Activated gamma-delta T cell treated with Interleukin-2 at 50 U/mL for 16 hours (primary cell): ENCODE results near the gene USP47.

ENCODE experiments used
- DNase-seq: peaks from one replicate; pipeline ENCODE4 v3.0.0-alpha.2; 2020

USP47 gene

DNA sequence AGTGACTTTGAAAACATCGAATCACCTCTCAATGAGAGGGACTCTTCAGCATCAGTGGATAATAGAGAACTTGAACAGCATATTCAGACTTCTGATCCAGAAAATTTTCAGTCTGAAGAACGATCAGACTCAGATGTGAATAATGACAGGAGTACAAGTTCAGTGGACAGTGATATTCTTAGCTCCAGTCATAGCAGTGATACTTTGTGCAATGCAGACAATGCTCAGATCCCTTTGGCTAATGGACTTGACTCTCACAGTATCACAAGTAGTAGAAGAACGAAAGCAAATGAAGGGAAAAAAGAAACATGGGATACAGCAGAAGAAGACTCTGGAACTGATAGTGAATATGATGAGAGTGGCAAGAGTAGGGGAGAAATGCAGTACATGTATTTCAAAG, 100.9 kb downstream of the USP47 start:
- DNase-seq: no peak

DNA sequence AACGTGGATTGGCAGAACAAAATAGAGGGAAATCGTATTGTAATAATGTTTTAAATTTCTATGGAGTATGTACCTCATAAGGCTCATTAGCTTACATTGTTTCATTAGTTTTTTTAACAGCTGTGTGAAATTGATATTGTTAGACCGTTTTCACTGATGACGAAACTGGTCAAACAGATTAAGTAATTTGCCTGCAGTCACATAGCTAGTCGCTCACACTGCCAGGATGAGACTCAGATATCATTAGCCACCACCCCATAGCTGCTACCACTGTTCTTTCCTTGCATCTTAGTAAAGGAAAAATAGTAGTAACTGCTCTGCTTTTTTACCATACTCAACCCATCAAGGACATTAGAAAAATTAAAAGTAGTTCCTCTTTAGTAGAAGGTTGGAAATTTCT, 102.7 kb downstream of the USP47 start:
- DNase-seq: no peak

DNA sequence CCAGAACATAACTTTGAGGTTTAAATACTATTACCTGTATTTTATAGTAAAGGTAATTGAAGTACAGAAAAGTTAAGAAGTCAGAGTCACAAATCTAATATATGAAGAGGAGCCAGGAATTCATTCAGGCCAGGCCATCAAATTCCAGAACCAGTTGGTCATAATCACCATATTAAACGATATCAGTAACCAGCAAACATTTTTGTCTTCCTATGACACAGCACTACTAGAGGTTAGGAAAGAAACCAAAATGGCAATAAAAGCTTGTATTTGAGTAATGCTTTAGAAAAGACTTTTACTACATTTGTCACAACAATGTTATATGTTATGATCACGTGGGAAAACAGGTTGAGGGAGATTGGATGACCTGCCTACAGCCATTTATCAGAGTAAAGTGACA, 104.4 kb downstream of the USP47 start:
- DNase-seq: no peak

DNA sequence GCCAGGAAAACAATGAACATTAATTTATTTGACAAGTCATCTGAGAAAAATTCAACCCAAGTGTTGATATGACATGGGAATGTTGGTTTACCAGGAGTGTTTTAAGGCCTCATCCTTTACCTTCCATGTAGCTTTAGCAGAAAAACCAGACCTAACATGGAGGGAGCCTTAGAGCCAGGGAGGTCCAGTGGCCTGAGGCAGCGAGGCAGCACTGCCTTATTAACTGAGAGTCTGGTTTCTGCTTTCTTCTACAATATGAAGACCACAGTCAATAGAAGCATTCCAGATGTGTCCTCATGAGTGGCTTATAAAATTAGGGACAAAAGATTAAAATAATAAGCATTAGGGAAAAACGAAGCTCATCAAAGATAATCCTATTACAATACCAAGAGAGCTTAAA, 105.1 kb downstream of the USP47 start:
- DNase-seq: no peak

DNA sequence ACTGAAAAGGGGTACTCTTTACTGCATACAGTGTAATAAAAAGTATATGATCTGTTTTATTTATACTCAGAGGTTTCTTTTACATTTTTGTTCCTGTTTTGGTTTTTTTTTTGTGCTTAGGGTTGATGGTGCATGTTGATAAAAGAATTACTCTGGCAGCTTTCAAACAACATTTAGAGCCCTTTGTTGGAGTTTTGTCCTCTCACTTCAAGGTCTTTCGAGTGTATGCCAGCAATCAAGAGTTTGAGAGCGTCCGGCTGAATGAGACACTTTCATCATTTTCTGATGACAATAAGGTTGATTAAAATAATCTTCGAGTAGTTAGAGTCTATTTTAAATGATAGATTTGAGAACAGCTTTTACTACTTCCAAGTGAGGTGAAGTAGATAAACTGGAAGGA, 106.1 kb downstream of the USP47 start:
- no peak for DNase-seq

DNA sequence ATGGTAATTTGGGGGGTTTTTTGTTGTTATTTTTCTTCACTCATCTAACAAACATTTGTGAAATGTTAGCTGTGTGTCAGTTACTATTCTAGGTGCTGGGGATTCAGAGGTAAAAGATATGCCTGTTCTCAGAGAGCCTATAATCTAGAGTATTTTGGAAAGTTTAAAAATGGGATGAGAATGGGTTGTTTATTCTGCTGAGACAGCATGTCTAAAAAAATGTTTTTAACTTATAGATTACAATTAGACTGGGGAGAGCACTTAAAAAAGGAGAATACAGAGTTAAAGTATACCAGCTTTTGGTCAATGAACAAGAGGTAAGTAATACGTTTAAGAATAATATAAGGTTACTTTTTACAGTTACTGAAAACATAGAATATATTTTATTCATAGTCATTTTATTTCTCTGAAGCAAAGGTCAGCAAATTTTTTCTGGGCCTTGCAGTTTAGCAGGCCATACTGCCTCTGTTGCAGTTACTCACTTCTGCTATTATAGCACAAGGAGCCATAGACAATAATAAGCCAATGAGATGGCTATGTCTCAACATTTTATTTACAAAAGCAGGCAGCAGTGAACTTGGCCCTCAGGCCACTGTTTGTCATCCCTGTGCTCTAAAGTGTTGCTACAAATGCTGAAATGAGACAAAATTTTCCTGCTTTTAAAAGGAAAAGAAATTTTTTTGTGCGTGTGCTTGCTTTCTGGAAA, 106.6 kb downstream of the USP47 start:
- no peak for DNase-seq

DNA sequence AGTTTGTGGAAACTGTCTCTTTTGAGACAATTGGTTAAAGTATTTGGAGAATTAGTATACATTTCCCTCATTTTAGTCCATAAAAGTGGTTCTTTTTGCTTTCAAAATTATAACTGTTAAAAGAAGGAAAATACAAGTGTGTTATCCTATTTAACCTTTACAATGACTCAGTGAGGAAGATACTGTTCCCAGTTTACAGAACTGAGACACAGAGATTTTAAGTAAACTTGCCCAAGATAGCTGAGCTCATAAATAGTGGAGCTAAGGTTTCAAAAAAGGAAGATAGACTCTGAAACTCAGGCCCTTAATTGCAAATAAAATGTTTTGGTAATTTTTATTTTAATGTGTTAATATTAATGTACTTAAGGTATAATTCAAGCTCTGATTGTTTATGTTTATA, 107.7 kb downstream of the USP47 start:
- DNase-seq: no peak

DNA sequence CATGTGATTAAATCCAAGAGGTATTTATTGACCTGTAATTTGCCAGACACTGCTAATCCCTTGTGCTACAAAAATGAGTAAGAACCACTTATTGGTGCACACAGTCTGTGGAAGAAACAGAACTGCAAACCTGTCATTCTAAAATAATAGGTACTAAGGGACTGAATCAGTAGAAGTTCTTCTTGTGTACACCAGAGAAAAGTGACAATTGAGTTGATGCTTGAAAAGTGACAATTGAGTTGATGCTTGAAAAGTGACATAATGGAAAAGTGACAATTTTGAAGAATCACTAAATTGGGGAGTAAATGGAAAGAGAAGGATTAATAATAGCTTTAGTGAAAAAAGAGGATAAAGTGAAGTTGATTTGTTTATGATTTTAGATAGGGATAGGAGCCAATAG, 110.3 kb downstream of the USP47 start:
- no peak for DNase-seq

DNA sequence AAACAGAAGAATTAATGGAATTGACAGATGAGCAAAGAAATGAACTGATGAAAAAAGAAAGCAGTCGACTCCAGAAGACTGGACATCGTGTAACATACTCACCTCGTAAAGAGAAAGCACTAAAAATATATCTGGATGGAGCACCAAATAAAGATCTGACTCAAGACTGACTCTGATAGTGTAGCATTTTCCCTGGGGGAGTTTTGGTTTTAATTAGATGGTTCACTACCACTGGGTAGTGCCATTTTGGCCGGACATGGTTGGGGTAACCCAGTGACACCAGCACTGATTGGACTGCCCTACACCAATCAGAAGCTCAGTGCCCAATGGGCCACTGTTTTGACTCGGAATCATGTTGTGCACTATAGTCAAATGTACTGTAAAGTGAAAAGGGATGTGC, 114.2 kb downstream of the USP47 start:
- no peak for DNase-seq

DNA sequence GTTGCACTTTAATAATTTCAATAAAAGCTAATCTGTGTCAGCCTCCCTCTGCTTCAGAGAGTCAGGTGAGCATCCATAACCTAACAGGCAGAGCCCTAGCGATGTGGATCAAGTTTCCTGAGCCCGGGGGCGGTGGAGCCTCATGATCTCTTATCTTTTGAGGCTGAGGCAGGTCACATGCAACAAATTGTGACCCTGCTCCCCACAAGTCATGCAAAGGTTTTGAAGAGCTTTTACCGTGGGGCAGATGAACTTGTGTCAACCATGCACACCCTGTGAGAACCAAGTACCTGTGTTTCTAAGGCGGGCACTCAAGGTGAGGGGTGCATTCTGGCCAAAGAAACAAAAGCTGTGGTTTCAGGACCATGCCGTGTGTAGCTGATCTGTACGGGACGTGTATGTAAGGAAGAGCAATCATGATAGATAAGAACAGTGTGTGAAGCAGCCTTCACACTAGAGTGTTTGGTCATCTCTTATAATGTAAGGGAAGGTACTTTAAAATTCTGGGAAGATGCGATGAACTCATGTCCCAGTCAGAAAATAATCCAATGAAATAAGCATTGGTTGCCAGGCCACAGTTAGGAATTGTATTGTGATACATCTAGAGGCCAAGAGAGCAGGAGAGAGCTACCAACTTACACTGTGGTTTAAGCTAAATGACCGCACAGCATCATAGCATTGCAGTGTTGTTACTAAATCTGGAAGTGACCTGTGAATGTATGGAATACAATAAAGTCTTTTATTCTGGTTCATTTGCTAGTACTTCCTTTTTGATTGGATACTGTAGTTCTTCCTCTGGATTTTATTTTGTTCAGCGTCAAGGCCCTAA, 116.8 kb downstream of the USP47 start:
- DNase-seq: no peak

DNA sequence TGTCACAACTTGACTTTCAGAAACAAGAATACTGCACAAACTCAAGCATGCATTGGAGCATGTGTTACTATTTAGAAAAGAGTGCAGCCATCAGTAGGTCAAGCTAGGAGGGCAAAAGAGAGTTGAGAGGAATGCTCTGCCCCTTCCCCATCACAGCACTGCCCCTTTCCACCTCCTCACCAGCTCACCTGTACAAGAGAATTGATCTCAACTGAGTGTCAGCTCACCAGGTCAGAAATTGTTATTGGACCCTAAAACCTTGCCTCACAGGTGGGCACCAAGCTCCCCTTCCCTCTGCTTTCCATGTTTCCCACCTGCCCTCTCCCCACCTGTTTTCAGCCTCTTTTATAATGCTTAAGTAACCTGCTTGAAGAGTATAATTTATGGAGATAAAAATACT, 117.8 kb downstream of the USP47 start:
- no peak for DNase-seq

DNA sequence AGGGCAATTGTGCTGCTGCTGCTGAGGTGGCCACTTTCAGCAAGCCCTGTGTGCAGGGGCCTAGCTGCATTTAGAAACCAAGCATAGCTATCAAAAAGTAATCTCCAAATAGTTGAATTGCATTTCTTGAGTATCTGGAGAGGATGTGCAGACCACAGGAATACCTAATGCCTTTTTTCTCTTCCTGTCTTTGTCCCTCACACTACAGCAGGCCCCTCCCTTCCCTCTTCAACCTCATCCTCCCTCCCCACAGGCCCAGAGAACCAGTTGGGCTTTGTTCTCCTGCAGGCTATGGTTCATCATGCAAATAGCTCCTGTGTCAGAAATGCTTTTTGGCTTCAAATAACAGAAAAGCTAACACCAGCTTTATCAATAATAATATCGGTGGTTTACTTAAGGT, 118.9 kb downstream of the USP47 start:
- DNase-seq: peak; percentile 22

DNA sequence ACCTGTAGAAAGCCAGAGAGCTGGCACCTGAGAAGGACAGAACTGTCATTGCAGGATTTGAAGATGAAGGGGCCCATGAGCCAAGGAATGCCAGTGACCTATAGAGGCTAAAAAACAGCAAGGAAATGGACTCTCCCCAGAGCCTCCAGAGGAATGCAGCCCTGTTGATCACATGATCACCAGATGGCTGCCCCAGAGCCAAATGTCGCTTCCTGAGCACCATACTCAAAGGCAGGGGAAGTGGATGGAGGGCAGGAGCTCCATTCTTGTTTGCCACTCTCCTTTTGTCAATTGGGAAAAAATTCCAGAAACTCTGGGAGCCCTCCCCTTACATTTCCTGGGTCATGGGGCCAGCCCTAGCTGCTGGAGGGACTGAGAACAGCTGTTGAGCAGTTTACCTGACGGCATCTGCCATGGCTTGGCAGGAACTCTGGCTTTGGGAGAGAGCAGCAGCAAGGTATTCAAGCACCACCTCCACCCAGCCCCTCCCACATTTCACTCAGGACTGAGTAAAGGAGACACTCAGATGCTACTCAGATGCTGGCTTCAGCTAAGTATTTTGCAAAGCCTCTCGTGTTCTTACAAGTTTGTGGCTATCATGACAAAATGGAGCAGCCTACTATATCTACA, 119.7 kb downstream of the USP47 start:
- no peak for DNase-seq

DNA sequence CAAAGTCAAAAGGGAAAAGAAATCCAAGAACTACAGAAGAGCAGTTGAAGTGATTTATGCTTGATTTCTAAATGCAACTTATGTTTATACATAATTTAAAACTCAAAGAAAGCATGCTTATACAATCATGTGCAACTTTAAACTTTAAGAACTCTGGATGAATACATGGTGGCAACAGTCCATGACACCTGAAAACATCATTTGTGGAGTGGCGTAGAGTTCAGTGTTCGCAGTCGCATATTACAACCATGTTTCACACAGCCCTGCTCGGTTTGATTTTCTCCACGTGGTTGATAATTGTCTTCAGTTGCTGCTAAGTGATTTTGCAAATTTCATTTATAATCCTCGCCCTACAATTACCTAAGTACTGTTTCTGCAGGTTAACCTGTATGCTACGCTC, 121.3 kb downstream of the USP47 start:
- DNase-seq: no peak

DNA sequence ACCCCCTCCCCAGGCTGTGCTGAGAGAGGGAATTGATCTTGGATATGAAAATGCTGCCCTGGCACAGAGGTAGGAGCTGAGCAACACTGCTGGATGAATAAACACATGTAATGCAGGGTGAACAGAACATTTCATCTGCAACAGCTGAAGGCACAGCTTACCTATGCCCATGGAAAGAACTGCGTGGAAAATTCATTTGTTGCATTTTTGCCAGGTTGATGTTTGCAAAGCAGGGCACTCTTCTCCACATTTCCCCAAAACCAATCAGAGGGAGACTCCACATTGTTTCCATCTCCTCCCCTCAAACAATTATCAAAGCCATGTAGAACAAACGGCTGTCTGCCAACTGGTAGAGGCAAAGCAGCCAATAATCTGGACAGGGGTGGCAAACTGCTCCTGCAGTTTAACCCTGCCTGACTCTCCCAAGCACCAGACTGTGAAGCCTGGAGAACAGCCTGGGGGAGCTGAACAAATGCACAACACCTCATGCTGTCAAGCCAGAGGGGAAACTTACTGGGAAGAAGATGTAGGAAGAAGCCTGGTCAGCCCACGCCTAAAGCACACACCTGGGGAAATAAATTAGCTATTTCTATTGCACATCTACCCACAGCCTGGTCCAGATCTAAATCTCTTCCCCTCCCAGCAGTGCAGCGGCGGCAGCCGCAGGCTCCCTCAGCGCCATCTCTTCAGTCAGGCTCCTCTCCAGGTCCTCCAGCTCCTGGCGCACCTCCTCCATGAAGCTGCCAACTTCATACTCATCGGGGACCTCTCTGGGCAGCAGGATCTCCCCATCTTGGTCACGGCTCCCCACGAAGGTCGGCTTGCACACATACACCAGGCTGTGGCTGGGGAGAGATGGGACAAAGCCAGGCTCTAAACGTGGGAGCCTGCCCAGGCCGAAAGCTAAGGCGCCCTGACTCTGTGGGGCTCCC, 122.3 kb downstream of the USP47 start:
- DNase-seq: no peak

DNA sequence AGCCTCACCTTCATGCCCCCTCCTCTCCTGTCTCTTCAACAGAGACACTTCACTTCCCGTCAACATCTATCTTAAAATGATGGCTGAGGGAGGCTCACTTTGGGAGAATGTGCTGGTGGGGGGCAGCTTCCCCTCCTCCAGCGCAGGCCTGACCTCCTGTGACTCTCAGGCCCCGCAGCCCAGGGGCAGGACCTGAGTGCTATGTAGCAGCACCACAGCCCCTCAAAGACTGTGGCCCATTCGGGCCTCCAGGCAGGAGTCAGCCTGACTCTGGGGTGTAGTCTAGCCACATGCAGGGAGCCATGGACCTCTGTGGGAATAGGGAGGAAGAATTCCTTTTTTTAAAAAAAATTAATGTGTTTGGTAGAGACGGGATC, 123.0 kb downstream of the USP47 start:
- DNase-seq: no peak

DNA sequence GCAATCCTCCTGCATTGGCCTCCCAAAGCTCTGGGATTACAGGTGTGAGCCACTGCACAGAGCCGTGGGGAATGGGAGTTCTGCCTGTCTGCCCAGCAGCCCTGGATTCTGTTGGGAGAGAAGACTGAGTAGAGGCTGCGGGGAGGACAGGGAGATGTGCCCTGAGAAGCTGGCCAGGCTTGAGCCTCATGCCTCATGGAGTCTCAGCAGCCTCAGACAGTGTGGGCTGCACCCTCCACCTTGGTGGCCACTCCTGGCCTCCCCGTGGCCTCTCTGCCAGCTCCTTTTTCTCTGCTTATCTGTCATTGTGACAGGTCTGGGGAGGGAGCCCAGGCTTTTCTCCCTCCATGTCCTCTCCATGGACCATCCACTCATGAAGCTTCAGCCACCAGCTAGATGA, 123.4 kb downstream of the USP47 start:
- no peak for DNase-seq

DNA sequence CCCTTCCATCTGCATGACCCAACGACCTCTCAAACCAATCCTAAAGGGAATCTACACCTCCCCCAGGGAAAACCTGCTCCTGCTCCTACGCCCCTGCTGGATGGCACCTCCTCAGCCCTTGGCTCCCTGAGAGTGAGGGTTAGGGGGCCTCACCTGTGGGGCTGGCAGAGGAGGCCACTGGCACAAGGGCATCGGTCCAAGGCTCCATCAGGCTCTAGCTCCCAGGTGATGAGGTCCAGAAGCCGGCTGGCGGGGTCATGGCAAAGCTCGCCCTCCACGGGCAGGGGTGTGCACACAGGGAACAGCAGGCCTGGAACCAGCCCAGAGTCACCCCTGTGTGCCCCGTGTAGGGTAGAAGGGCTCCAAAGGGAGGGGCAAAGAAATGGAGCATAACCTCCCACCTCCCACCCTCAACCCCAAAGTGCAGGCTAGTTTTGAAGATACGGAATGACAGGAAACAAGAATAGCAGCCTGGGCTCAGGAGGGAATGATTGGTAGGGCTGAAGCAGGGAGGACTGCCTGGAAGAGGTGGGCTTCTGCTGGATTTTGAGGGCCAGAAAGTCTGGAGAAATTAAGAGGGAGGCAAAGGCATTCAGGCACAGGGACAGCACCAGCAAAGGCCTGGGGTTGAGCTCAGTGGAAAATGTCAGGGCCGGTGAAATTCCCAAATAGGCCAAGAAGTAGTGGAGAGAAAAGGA, 124.0 kb downstream of the USP47 start:
- no peak for DNase-seq

DNA sequence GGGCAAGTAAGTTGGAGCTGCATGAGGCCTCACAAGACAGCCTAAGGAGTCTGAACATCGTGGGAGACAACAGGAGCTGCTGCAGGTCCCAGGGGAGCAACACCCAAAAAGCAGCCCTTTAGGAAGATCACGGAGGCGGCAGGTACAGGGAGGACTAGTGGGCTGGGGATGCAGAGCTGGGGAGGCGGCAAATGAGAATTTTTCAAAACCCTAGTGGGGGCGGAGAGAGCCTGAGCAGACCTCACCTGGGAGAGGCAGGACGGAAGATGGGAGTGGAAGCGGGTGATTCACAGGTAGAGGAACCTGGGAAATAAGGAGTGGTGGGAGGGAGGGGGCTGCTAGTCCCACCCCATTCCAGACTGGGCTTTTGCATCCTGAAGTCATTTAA, 124.6 kb downstream of the USP47 start:
- no peak for DNase-seq

DNA sequence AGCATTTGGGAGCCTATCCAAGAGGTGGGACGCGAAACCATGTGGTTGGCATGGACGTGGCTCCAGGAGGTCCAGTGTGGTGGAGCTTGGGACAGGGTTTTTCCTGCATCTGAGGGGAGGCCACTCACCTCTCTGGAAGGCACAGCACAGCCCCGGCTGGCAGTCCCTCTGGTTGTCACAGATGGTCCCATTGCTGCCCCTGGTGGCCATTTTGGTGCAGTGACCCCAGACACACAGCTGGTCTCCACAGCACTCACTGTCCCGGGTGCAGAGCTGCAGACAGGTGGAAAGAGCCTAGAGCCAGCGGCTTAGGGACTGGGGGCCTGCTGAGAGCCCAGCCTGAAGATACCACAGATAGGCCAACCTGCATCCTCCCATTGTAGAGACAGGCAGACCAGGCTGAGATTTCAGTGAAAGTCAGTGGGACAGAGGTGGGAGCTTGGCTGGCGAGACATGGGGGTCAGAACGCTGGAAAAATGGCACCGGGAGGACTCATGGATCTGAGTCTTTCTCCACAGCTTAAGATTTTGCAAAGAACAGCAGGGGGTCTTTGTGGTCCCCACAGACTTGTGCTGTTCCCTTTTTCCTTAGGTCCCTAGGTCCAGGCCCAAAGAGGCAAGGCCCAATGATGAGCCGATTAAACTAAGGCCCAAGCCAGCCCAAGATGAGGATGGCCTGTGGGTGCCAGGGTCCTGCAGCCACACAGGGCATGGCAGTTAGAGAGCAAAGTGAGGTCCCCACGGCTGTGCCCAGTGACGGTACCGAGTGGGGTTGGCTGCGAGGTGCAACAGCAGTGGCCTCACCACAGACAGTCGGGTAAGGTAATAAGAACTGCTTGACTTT, 125.3 kb downstream of the USP47 start:
- DNase-seq: peak; percentile 71
